ENCODE data around the gene ZNF526. TPM values are rescaled to one million over a fixed set of nuclear protein-coding genes. Genes with fewer than 3 reads are reported as not detected.
"Not testable (repeated sequence)": the region's sequence is repeated elsewhere in the genome, so short reads cannot be mapped to it uniquely, and the experiment has no call there.

The ZNF526 gene
- total and polyA plus RNA-seq, 2 experiments from 2014 or later, result 4.9 to 8.6 TPM

DNA sequence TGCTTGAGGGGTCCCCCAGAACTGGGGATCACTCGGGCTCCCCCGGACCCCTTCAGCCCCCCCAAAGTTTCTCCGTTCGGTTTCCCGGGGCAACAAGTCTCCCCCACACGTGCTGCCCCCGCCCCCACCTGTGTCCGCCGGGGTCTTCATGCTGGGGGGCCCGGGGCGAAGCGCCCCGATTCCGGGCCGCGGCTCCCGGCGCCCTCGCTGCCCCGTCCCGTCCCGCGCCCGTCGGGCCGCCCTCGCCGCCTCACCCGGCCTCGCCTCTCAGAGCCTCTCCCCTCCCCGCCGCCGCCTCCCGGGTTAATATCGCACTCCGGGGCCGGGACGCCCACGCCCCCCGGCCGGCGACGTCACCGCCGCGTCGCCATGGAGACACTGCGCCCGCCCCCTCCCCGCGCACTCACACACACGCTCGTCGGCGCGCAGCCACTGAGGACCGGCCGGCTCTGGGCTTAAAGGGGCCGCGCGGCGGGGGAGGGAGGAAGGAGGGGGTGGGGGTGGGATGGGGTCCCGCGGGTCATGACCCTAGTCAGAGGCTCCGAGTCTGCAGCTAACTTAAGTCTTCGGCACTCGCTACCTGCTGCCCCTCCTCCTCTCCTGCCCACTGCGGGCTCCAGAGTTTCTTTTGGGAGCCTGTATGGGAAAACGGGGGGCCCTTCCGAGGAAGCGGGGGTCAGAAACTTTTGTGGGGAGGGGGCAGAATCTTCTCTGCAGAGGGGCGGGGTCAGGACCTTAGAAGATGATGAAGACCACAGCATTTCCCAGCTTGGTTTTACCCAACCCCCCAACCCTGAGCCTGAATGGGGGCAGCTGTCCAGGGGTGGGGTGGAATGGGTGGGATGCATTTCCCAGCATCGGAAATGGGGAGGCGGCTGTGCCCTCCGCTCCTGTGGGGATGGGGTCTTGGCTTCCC is 35.0 kb downstream of the ZNF526 start, which contains the start of gene ERF:
Gene ERF, minus strand, starts transcription at position 279 of the 916 bp plus-strand sequence. Its CDS starts 129 bp downstream, at position 150.
- Histone ChIP-seq H3K79me2 (peaks cover 52% of the 10 kb centered on the region), H3K4me2 (peak within 1 kb of the TSS; percentile 99), H3K9me3 (ENCODE audit: low read depth) (no peaks in the 10 kb centered on the region), H3K27me3 (no peaks in the 10 kb centered on the region), H3K27ac (peak within 1 kb of the TSS; percentile 100), H3K36me3 (replicated peaks; ENCODE audit: insufficient read depth, low read depth) (no peaks in the 10 kb centered on the region), H3K4me3 (peak within 1 kb of the TSS; percentile 99), H4K20me1 (ENCODE audit: insufficient read depth, poor library complexity, severe bottlenecking) (peaks cover 34% of the 10 kb centered on the region), H3K9me2 (replicated peaks; ENCODE audit: insufficient read depth) (no peaks in the 10 kb centered on the region), H3K4me1 (ENCODE audit: insufficient read depth) (peaks cover 24% of the 10 kb centered on the region), H2AFZ (peak within 1 kb of the TSS; percentile 77)
- TF ChIP-seq EZH2 (IDR thresholded peaks at IDR 0.05; ENCODE audit: borderline replicate concordance) (no peak), EZH2phosphoT487 (IDR thresholded peaks at IDR 0.05; ENCODE audit: low read depth, severe bottlenecking, unreplicated experiment) (no peak)
- TF ChIP-seq, protein P1, sequence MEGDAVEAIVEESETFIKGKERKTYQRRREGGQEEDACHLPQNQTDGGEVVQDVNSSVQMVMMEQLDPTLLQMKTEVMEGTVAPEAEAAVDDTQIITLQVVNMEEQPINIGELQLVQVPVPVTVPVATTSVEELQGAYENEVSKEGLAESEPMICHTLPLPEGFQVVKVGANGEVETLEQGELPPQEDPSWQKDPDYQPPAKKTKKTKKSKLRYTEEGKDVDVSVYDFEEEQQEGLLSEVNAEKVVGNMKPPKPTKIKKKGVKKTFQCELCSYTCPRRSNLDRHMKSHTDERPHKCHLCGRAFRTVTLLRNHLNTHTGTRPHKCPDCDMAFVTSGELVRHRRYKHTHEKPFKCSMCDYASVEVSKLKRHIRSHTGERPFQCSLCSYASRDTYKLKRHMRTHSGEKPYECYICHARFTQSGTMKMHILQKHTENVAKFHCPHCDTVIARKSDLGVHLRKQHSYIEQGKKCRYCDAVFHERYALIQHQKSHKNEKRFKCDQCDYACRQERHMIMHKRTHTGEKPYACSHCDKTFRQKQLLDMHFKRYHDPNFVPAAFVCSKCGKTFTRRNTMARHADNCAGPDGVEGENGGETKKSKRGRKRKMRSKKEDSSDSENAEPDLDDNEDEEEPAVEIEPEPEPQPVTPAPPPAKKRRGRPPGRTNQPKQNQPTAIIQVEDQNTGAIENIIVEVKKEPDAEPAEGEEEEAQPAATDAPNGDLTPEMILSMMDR (IDR thresholded peaks at IDR 0.05; ENCODE audit: poor library complexity), result no peak
- WGBS (ENCODE audit: low lambda C conversion rate, missing lambda C conversion rate), result 2% methylated on average over 25 of the region's 75 CpGs
- peak; percentile 97 for DNase-seq (ENCODE audit: low spot score)

DNA sequence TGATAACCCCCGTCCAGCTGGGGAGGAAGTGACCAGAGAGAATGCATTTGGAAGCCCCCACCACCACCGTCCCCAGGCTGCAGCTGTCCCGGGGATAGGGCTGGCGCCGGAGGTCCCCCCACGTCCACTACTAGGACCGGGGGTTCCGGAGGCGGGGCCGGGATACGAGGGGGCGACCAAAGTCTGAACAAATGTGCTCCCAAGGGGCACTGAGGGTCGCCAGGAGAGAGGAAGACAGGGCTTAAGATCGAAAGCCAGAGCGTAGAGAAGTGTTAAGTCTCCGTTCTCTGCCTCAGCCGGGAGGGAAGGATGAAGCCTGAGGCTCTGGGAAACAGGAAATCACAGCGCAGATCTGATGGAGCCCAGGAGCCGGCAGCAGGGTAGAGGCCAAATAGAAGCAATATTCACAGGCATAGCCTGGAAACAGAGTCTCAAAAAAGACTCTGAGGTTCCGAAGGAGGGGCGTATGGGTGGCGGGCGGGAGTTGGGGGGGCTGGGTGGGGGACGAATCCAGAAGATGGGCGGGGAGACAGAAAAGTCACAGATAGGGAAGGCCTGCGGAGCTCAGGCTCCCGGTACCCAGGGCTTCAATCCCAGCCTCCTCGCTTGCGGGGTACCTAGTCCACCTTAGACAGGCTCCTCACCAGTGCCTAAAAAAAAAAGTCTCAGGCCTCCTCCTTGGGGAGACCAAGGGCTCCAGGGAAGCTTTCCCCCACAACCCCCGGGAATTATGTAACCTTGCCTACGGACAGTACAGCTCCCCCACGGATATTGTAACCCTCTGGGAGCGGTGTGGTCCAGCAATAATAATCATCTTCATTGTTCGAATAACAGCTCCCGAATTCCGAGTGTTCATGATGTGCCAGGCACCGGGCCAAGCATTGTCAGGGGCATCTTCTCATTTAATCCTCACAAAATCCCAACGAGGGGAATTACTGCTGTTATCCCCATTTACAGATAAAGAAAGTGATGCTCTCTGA is 35.9 kb downstream of the ZNF526 start:
- peak; percentile 74 for DNase-seq (ENCODE audit: low spot score)

DNA sequence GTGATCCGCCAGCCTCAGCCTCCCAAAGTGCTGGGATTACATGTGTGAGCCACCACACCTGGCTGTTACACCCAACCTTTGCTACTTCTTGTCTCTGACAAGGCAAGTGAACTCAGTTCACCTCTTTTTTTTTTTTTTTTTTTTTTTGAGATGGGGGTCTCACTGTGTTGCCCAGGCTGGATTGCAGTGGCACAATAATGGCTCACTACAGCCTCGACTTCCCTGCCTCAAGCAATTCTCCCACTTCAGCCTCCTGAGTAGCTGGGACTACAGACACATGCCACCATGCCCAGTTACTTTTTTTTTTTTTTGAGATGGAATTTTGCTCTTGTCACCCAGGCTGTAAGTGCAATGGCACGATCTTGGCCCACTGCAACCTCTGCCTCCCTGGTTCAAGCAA is 37.7 kb downstream of the ZNF526 start:
- WGBS (ENCODE audit: low lambda C conversion rate, missing lambda C conversion rate), result 88% methylated on average over 3 of the region's 3 CpGs
- H3K27me3 ChIP-seq, result not testable (repeated sequence)

More for the DNA sequence above, 35.9 kb downstream of the ZNF526 start:
- Histone ChIP-seq H3K4me1 (ENCODE audit: insufficient read depth) (peaks cover 20% of the 10 kb centered on the region), H3K9me2 (replicated peaks; ENCODE audit: insufficient read depth) (no peaks in the 10 kb centered on the region), H3K79me2 (peaks cover 43% of the 10 kb centered on the region), H4K20me1 (ENCODE audit: insufficient read depth, poor library complexity, severe bottlenecking) (peaks cover 24% of the 10 kb centered on the region), H2AFZ (peak overlapping the region; percentile 77), H3K27me3 (no peaks in the 10 kb centered on the region), H3K4me2 (peak overlapping the region; percentile 96), H3K36me3 (replicated peaks; ENCODE audit: insufficient read depth, low read depth) (no peaks in the 10 kb centered on the region), H3K4me3 (peak overlapping the region; percentile 74), H3K27ac (peak overlapping the region; percentile 96), H3K9me3 (ENCODE audit: low read depth) (no peaks in the 10 kb centered on the region)
- TF ChIP-seq, protein P1 (IDR thresholded peaks at IDR 0.05; ENCODE audit: poor library complexity), result no peak
- TF ChIP-seq EZH2phosphoT487 (IDR thresholded peaks at IDR 0.05; ENCODE audit: low read depth, severe bottlenecking, unreplicated experiment) (no peak), EZH2 (IDR thresholded peaks at IDR 0.05; ENCODE audit: borderline replicate concordance) (no peak)
- WGBS (ENCODE audit: low lambda C conversion rate, missing lambda C conversion rate), result 14% methylated on average over 25 of the region's 38 CpGs

More for the DNA sequence above, 37.7 kb downstream of the ZNF526 start:
- H3K4me1 ChIP-seq (ENCODE audit: insufficient read depth); DNase-seq (ENCODE audit: low spot score); H4K20me1 ChIP-seq (ENCODE audit: insufficient read depth, poor library complexity, severe bottlenecking); H3K4me2 ChIP-seq; H3K4me3 ChIP-seq; H2AFZ ChIP-seq; H3K27ac ChIP-seq; H3K36me3 ChIP-seq (replicated peaks; ENCODE audit: insufficient read depth, low read depth); H3K9me2 ChIP-seq (replicated peaks; ENCODE audit: insufficient read depth); H3K9me3 ChIP-seq (ENCODE audit: low read depth): not testable (repeated sequence)
- peaks cover 25% of the 10 kb centered on the region for H3K79me2 ChIP-seq

All from hepatocyte (in vitro differentiated cells).